A549 (cell line): ENCODE data around the gene FUNDC1.

ENCODE experiments used
- BCL3 ChIP-seq: fragments of >200 bp; sonication (Bioruptor Twin); formaldehyde crosslinking; IDR thresholded peaks from 3 replicates; pipeline ENCODE4 v1.6.1; 2016
- CHD2 ChIP-seq: fragments of 150-350 bp; IDR thresholded peaks from 2 replicates; pipeline ENCODE4 v1.6.1; 2014; ENCODE audit warnings: low read length; ENCODE audit not compliant: partially characterized antibody
- CTCF ChIP-seq: fragments of >200 bp; sonication (Bioruptor Twin); formaldehyde crosslinking; IDR thresholded peaks from 3 replicates; pipeline ENCODE4 v1.5.1; 2016
- EP300 ChIP-seq, 2 experiments: fragments of >200 bp; sonication (Bioruptor Twin); formaldehyde crosslinking; IDR thresholded peaks; 2 replicates in 1 of 2; 3 replicates in 1 of 2; pipeline ENCODE4 v1.6.1; 2016 to 2017
- HMGXB4 ChIP-seq: fragments of 250-450 bp; sonication (Bioruptor Pico); IDR thresholded peaks from 2 replicates; pipeline ENCODE4 v1.5.0; 2021; ENCODE audit warnings: mild to moderate bottlenecking, moderate library complexity, borderline replicate concordance
- JUNB ChIP-seq: fragments of >200 bp; sonication (Bioruptor Twin); formaldehyde crosslinking; IDR thresholded peaks from 2 replicates; pipeline ENCODE4 v1.6.1; 2016
- MAFK ChIP-seq: fragments of 450-650 bp; IDR thresholded peaks from 2 replicates; pipeline ENCODE4 v1.6.1; 2014; ENCODE audit not compliant: partially characterized antibody
- PHF8 ChIP-seq: fragments of 200-600 bp; sonication (generic); IDR thresholded peaks from 2 replicates; pipeline ENCODE4 v1.6.1; 2016; ENCODE audit warnings: low read depth, mild to moderate bottlenecking, antibody characterized with exemption, moderate library complexity, borderline replicate concordance
- POLR2A ChIP-seq: IDR thresholded peaks from 2 replicates; pipeline ENCODE4 v1.6.1; 2012; ENCODE audit warnings: mild to moderate bottlenecking, low read length
- POLR2AphosphoS2 ChIP-seq: conservative IDR thresholded peaks from 2 replicates; pipeline ENCODE4 v1.6.1; 2012; ENCODE audit warnings: low read length, improper control_type of control experiment, inconsistent platforms
- SMC3 ChIP-seq: fragments of >200 bp; sonication (Bioruptor Twin); formaldehyde crosslinking; IDR thresholded peaks from 3 replicates; pipeline ENCODE4 v1.6.1; 2018; ENCODE audit warnings: inconsistent platforms
- TF ChIP-seq, protein P1 (sequence below): fragments of 450-650 bp; IDR thresholded peaks from 2 replicates; pipeline ENCODE4 v1.6.1; 2014; ENCODE audit warnings: antibody characterized with exemption

- no peak for TF ChIP-seq POLR2AphosphoS2
- no peak for TF ChIP-seq CTCF
- TF ChIP-seq JUNB, result no peak
- no peak for TF ChIP-seq SMC3
- no peak for TF ChIP-seq POLR2A
- TF ChIP-seq MAFK, result no peak
- no peak for TF ChIP-seq CHD2
- TF ChIP-seq EP300 (IDR thresholded peaks at IDR 0.05), result no peak
- TF ChIP-seq BCL3, result no peak
- TF ChIP-seq, protein P1, sequence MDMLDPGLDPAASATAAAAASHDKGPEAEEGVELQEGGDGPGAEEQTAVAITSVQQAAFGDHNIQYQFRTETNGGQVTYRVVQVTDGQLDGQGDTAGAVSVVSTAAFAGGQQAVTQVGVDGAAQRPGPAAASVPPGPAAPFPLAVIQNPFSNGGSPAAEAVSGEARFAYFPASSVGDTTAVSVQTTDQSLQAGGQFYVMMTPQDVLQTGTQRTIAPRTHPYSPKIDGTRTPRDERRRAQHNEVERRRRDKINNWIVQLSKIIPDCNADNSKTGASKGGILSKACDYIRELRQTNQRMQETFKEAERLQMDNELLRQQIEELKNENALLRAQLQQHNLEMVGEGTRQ, result no peak
- TF ChIP-seq HMGXB4 (CRISPR knock-in tag), result no peak
- TF ChIP-seq PHF8, result no peak
These were observed 25.5 kb upstream of the FUNDC1 start for GRCh38 chrX:44568196-44568595.
